ENCODE data around the gene C9orf78.
A peak's percentile ranks its signal among the peaks of the same experiment; 100 is the strongest.

Gene C9orf78, protein sequence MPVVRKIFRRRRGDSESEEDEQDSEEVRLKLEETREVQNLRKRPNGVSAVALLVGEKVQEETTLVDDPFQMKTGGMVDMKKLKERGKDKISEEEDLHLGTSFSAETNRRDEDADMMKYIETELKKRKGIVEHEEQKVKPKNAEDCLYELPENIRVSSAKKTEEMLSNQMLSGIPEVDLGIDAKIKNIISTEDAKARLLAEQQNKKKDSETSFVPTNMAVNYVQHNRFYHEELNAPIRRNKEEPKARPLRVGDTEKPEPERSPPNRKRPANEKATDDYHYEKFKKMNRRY

DNA sequence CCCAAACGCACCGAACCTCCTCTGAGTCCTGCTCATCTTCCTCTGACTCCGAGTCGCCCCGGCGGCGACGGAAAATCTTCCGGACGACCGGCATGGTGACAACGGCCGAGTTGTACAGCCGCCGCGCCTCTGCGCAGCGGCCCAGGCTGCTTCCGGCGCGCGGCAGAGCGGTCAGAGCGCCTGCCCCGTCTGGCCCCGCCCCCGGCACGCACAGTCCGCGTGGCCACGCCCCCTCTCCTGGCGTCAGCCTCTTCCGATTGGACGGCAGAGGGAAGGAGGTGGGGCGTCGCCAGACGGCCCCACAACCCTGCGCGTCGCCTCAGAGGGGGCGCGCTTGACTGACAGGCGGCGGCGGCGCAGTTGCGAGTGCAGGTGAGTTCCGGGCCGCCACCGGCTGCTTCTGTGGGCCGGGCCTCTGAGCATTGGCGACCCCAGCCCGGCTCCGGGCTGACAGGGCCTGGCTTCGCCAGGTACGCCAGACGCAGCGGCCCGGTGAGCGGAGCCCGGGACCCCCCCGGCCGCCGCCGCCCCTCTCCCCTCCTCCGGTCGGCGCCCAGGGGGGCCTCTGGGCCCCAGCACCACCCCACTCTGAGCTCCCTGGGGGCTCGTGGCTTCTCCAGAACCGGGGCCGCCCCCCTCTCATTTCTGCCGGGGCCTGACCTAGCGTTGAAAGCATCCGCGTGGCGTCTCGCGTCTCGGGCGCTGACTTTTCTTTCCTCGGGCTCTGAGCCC lies at the start of gene C9orf78, which contains the start of gene USP20:
C9orf78 (minus strand) TSS at position 148 of the 732 bp plus-strand sequence; CDS start at position 94, 54 bp downstream.
USP20 (plus strand) TSS at position 331 of the 732 bp plus-strand sequence. CDS start 17,098 bp downstream, outside the sequence.
- peak; percentile 92 to 95 for DNase-seq

- peak; percentile 63 to 68 for DNase-seq
Observed at GRCh38 chr9:129884220-129885017, 49.3 kb upstream of the C9orf78 start.

- DNase-seq, result no peak
Observed at GRCh38 chr9:129881547-129882324, 46.7 kb upstream of the C9orf78 start.

GRCh38 chr9:129880654-129881546 lies 45.8 kb upstream of the C9orf78 start:
- no peak for DNase-seq

DNA sequence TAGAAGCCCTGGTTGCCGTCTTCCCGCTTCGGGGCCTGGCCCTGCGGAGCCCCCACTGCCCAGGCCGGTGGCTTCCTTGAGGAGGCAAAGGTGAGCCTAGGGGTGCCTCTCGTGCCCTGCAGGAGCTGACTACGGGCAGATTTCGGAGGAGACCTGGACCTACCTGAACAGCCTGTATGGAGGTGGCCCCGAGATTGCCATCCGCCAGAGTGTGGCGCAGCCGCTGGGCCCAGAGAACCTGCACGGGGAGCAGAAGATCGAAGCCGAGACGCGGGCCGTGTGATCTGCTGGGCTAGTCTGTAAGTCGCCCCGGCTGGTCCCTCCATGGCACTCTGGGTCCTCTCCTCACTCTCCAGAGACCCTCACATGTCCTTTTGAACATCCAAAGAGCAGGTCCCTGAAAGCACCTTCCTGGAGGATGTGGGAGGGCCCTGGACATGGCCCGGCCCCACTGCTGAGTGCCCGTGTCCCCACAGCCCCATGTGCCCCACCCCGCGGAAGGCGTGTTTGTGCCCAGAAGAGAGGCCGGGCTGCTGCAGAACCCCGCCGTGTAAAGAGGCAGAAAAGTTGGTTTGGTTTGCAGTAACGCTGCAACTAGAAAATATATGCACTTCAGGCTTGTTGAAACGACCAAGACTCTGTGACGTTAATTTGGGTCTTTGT lies 45.0 kb upstream of the C9orf78 start:
- no peak for DNase-seq

GRCh38 chr9:129879103-129879699 lies 44.1 kb upstream of the C9orf78 start:
- no peak for DNase-seq

DNA sequence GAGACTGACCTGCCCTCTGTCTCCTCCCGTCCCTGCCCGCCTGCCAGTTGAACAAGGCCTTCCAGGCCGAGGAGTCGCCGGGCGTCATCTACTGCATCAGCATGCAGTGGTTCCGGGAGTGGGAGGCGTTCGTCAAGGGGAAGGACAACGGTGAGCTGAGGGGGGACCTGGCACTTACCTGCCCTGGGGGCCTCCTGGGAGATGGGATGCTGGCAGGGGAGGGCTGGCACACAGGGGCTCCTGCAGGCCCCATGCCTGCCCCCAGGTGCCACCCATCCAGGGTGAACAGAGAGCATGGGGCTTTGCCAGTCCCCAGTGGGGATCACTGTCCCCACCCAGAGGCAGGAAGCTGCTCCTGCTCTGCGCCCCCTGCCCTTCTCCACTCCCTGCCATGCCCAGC lies 43.2 kb upstream of the C9orf78 start:
- no peak for DNase-seq

GRCh38 chr9:129876815-129877214 lies 41.7 kb upstream of the C9orf78 start:
- DNase-seq, result no peak

DNA sequence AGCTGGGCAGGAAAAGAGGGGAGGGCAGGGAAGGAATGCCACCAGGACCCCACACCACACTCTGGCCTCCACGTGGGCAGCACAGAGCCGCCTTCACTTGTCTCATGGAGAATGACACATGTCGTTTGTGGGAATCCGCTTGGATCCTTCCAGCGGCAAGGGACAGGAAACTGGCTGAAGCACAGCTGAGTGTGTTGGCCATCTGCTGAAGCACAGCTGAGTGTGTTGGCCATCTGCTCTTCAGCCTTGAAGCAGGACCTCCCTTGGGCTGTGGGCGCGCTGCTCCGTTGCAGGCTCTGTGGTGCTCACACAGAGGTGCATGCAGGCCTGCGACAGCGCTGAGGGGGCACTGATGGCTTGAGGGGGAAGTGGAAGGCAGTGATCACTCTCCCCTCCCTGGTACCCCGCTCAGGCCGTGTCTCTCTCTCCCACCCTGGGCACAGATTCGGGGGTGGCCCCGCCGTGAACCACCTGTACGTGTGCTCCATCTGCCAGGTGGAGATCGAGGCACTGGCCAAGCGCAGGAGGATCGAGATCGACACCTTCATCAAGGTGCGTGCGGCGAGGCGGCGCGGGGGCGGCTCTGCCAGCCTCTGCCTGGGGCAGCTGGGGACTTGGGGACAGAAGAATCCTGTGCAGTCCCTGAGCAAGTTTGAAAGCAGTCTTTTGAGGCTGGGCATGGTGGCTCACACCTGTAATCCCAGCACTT lies 40.8 kb upstream of the C9orf78 start:
- DNase-seq, result no peak

DNA sequence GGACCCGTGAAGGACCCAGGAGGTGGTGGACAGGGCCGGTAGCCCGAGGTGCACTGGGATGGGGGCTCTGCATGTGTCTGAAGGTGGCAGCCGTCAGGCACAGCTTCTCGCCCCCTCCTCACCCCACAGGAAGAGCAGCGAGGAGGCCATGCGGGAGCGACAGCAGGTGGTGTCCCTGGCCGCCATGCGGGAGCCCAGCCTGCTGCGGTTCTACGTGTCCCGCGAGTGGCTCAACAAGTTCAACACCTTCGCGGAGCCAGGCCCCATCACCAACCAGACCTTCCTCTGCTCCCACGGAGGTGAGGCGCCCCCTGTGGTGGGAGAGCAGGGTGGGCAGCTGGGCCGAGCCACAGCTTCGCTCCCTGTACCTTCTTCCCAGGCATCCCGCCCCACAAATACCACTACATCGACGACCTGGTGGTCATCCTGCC lies 40.1 kb upstream of the C9orf78 start:
- no peak for DNase-seq

- DNase-seq, result no peak
Observed at GRCh38 chr9:129874261-129875101, 39.4 kb upstream of the C9orf78 start.

GRCh38 chr9:129873563-129874190 lies 38.6 kb upstream of the C9orf78 start:
- DNase-seq, result no peak

DNA sequence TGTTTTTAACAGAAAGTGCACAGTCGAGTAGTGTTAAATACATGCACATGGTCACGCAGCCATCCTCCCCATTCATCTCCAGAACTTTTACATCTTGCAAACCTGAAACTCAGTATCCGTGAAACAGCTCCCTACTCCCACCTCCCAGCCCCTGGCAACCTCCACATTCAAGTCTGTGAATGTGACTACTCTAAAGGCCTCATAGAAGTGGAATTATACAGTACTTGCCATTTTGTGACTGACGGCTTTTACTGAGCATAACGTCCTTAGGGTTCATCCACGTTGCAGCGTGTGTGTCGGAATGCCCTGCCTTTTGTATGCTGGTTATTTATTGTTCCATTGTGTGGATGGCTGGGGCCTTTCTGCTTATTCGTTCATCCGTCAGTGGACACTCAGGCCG lies 36.0 kb upstream of the C9orf78 start:
- DNase-seq, result no peak

DNA sequence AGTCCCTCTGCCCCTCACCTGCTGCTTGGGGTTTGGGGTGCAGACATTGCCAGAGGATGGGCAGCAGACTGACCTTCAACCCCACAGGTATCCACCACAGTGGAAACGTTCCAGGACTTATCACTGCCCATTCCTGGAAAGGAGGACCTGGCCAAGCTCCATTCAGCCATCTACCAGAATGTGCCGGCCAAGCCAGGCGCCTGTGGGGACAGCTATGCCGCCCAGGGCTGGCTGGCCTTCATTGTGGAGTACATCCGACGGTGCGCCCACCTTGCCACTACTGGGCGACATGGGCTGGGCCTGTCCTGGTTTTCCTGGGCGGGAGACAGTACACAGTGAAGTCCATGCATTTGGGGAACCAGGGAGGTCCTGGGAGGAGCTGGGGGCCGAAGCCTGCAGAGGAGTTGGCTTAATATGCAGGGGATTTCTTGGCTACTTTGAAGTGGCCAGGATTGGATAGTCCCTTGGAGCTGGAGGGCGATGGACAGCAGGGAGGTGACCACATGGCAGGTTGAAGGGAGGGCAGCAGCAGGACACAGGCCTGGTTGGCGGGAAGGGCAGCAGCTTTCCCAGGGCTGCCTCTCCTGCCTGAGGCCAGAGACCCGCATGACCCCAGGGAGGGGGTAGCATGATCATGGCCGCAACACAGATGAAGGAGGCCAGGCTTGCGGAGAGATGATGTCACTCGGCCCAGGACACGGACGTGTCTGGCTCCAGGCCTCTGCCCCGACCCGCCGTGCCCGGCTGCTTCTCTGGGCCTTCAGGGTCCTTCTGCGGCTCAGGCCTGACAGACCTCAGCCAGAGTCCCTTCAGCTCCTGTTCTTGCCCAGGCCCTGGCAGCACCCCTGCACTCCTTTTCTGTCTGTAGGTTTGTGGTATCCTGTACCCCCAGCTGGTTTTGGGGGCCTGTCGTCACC lies 34.8 kb upstream of the C9orf78 start:
- DNase-seq, result no peak

DNA sequence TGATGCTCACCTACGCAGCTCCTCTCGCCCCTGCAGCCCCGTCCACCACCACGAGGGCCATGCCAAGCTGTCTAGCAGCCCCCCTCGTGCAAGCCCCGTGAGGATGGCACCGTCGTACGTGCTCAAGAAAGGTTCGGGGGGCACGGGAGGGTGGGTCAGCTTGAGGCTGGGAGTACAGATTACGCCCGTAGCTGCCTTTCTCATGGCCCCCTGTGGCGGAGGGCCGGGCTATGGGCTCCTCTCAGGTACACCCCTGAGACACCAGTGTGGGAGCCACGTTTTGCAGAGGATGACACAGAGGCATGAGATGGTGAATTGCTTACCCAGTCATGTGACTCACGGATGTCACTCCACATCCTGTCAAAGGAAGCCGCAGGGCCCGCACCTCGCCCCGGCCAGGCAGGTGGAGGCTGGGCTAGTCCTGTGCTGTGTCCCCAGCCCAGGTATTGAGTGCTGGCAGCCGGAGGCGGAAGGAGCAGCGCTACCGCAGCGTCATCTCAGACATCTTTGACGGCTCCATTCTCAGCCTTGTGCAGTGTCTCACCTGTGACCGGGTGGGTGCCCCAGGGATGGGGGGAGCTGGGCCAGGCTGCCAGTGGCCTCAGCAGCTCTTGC lies 33.9 kb upstream of the C9orf78 start:
- no peak for DNase-seq

DNA sequence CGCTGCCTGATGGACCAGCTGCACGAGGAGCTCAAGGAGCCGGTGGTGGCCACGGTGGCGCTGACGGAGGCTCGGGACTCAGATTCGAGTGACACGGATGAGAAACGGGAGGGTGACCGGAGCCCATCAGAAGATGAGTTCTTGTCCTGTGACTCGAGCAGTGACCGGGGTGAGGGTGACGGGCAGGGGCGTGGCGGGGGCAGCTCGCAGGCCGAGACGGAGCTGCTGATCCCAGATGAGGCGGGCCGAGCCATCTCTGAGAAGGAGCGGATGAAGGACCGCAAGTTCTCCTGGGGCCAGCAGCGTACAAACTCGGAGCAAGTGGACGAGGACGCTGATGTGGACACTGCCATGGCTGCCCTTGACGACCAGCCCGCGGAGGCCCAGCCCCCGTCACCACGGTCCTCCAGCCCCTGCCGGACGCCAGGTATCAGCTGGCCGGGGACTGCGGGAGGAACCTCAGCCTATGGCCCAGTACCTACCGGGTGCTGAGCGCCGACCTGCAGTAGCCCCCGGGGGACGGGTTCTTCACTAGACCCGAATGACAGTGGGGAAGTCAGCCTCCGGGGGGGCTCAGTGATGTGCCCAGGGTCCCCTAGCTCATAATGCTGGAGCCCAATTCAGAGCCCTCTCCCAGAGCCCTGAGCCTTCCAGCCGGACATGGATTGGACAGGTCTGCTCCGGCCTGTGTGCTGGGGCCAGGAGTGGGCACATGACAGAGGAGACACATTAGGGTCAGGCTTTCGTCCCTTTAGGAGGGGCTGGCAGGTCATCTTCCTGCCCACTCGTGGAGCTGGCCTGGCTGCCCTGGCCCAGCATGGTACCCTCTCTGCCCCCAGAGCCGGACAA lies 33.2 kb upstream of the C9orf78 start:
- DNase-seq, result no peak
